ENCODE results near the gene FLNA. TPM values are rescaled to one million over a fixed set of nuclear protein-coding genes. Genes with fewer than 3 reads are reported as not detected.
"Not testable (repeated sequence)": the region's sequence is repeated elsewhere in the genome, so short reads cannot be mapped to it uniquely, and the experiment has no call there.

The FLNA gene
- total RNA-seq, 1 donor from 2014 or later, result 1,252 TPM

DNA sequence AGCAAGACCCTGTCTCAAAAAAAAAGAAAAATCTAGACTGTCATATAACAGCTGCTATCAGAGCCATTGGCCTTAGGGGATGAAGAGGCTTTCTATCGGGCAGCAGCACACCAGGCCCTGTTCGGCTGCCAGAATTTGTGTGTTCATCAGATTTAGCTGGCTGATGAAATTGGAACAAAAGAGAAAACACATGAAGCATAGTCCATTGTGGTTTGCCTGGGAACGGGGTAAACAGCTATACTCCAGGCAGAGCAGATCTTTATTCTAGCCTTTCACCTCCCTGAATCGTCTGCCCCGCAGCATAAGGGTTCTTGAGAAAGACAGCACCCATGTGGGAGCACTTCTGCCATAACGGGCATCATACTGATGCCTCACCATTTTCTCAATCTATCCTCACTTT, 67.2 kb downstream of the FLNA start:
- intact Hi-C loops (cut with DNase I), result no loop called here
- H3K4me1 ChIP-seq, result no peaks in the 10 kb centered on the region
- H3K36me3 ChIP-seq, result no peaks in the 10 kb centered on the region
- H3K9me3 ChIP-seq, result no peaks in the 10 kb centered on the region
- TF ChIP-seq CTCF (IDR thresholded peaks at IDR 0.05), result no peak
- H3K4me3 ChIP-seq, result no peak overlapping the region
- ATAC-seq, result no peak
- no peak for DNase-seq
- H3K27me3 ChIP-seq, result no peaks in the 10 kb centered on the region
- no peak overlapping the region for H3K27ac ChIP-seq

DNA sequence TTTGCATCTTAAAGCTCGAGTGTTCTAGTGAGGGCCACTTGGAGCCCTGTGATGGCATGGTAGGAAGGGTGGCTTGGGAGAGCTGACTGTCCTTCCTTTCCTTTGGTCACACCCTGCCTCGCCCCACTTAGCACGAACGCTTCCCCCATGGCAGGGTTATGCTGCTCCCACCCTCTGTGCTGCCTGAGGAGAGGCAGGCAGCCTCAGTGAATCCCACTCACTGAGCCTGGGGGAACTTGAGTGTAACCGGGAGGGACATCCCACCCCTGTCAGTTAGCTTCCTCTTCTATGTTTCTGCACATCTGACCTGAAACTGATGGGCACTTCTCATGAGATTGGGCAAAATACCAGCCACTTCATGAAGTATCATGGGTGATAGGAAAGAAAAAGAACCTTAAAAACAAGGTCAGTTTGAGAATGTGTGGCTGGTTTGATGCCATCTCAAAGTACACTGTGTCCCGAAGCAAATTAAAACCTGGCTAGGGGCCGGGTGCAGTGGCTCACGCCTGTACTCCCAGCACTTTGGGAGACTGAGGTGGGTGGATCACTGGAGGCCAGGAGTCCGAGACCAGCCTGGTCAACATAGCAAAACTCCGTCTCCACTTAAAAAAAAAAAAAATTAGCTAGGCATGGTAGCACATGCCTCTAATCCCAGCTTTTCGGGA, 68.8 kb downstream of the FLNA start:
- Histone ChIP-seq H3K27ac (no peak overlapping the region), H3K4me1 (no peaks in the 10 kb centered on the region), H3K27me3 (no peaks in the 10 kb centered on the region), H3K4me3 (no peak overlapping the region), H3K9me3 (no peaks in the 10 kb centered on the region), H3K36me3 (no peaks in the 10 kb centered on the region)
- no peak for TF ChIP-seq CTCF (IDR thresholded peaks at IDR 0.05)
- DNase-seq (no peak), ATAC-seq (peak; percentile 46)
- intact Hi-C loops (cut with DNase I), result no loop called here

- Histone ChIP-seq H3K4me1 (no peaks in the 10 kb centered on the region), H3K9me3 (no peaks in the 10 kb centered on the region), H3K27ac (no peak overlapping the region), H3K36me3 (no peaks in the 10 kb centered on the region), H3K27me3 (no peaks in the 10 kb centered on the region), H3K4me3 (no peak overlapping the region)
- no peak for TF ChIP-seq CTCF (IDR thresholded peaks at IDR 0.05)
- DNase-seq (no peak), ATAC-seq (no peak)
- intact Hi-C loops (cut with DNase I), result no loop called here
Observed at GRCh38 chrX:154304846-154305245, 69.6 kb downstream of the FLNA start.

- H3K27me3 ChIP-seq, result no peaks in the 10 kb centered on the region
- H3K27ac ChIP-seq, result no peak overlapping the region
Observed at GRCh38 chrX:154303476-154303875, 71.0 kb downstream of the FLNA start.

DNA sequence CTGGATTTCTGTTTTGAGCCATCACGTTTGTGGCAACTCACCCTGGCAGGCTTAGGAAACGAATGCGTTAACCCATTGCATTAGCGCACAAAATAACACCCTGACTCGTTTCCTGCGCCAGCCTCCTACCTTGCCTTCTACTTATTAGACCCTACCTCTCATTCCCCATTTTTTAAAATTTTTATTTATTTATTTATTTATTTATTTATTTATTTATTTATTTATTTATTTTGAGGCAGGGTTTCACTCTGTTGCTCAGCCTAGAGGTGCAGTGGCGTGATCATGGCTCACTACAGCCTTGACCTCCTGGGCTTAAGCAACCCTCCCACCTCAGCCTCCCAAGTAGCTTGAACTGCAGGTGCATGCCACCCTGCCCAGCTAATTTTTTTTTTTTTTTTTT, 71.4 kb downstream of the FLNA start:
- H3K36me3 ChIP-seq; H3K27me3 ChIP-seq; H3K9me3 ChIP-seq; H3K27ac ChIP-seq; DNase-seq; H3K4me1 ChIP-seq; H3K4me3 ChIP-seq; intact Hi-C loops (cut with DNase I); ATAC-seq: not testable (repeated sequence)

More at GRCh38 chrX:154303476-154303875, 71.0 kb downstream of the FLNA start:
- no peak for ATAC-seq
- Histone ChIP-seq H3K36me3 (no peaks in the 10 kb centered on the region), H3K9me3 (no peaks in the 10 kb centered on the region), H3K4me1 (no peaks in the 10 kb centered on the region), H3K4me3 (no peak overlapping the region)
- intact Hi-C loops (cut with DNase I), result no loop called here
- no peak for DNase-seq
- TF ChIP-seq CTCF (IDR thresholded peaks at IDR 0.05), result no peak

GRCh38 chrX:154300816-154301215, 73.6 kb downstream of the FLNA start:
- Histone ChIP-seq H3K36me3 (no peaks in the 10 kb centered on the region), H3K4me3 (no peak overlapping the region), H3K9me3 (no peaks in the 10 kb centered on the region), H3K27me3 (no peaks in the 10 kb centered on the region), H3K4me1 (no peaks in the 10 kb centered on the region), H3K27ac (no peak overlapping the region)
- TF ChIP-seq CTCF (IDR thresholded peaks at IDR 0.05), result no peak
- peak; percentile 47 for ATAC-seq
- DNase-seq, result no peak
- intact Hi-C loops (cut with DNase I), result no loop called here

Other genes starting within 250 kb of the FLNA start
- gene OPN1LW, start 230.4 kb downstream of the FLNA start, total RNA-seq, result not detected
- not detected for gene OPN1MW, start 192.0 kb downstream of the FLNA start, total RNA-seq
- not detected for gene OPN1MW2, start 154.9 kb downstream of the FLNA start, total RNA-seq
- not detected for gene OPN1MW3, start 117.1 kb downstream of the FLNA start, total RNA-seq
- gene TEX28, start 79.5 kb downstream of the FLNA start, total RNA-seq, result not detected
- gene TKTL1, start 78.8 kb downstream of the FLNA start, total RNA-seq, result not detected
- 58.4 TPM for gene EMD, start 4.7 kb upstream of the FLNA start, total RNA-seq
- 2,677 TPM for gene RPL10, start 23.7 kb upstream of the FLNA start, total RNA-seq
- gene DNASE1L1, start 34.6 kb upstream of the FLNA start, total RNA-seq, result 37.1 TPM
- gene TAFAZZIN, start 36.9 kb upstream of the FLNA start, total RNA-seq, result 43.9 TPM
- 193 TPM for gene ATP6AP1, start 54.0 kb upstream of the FLNA start, total RNA-seq
- gene GDI1, start 62.5 kb upstream of the FLNA start, total RNA-seq, result 108 TPM
- gene FAM50A, start 69.5 kb upstream of the FLNA start, total RNA-seq, result 82.0 TPM
- 49.0 TPM for gene PLXNA3, start 83.6 kb upstream of the FLNA start, total RNA-seq
- 15.1 TPM for gene LAGE3, start 104.6 kb upstream of the FLNA start, total RNA-seq
- gene UBL4A, start 112.0 kb upstream of the FLNA start, total RNA-seq, result 33.8 TPM
- 23.7 TPM for gene SLC10A3, start 116.0 kb upstream of the FLNA start, total RNA-seq
- gene FAM3A, start 141.6 kb upstream of the FLNA start, total RNA-seq, result 42.6 TPM
- gene G6PD, start 172.2 kb upstream of the FLNA start, total RNA-seq, result 84.9 TPM
- gene IKBKG, start 173.0 kb upstream of the FLNA start, total RNA-seq, result 33.4 TPM
- not detected for gene CTAG1A, start 210.5 kb upstream of the FLNA start, total RNA-seq
- gene CTAG1B, start 244.6 kb upstream of the FLNA start, total RNA-seq, result not detected

All from upper lobe of right lung (tissue), 1 donor.